OCI-LY7 (cell line): ENCODE data around the gene PDYN. TPM values are rescaled to one million over a fixed set of nuclear protein-coding genes. Genes with fewer than 3 reads are reported as not detected.
"Not testable (repeated sequence)": the region's sequence is repeated elsewhere in the genome, so short reads cannot be mapped to it uniquely, and the experiment has no call there.

Source experiments
- BruUV-seq: library from RNA; stranded (reverse); fragments of 400-500 nt; replicated peaks from 2 replicates; lab custom pipeline; 2021; lab: Mats Ljungman, UMichigan
- CTCF ChIA-PET: fragments of 300-600 bp; sonication (Branson Sonifier 250); formaldehyde crosslinking; loops from one replicate; lab custom pipeline; 2022; ENCODE audit warnings: antibody characterized with exemption; ENCODE audit not compliant: unreplicated experiment; lab: Charles Lee
- POLR2A ChIA-PET: fragments of 300-600 bp; sonication (Branson Sonifier 250); formaldehyde crosslinking; loops from one replicate; lab custom pipeline; 2022; ENCODE audit warnings: antibody characterized with exemption; lab: Charles Lee
- DNase-seq: peaks from one replicate; pipeline ENCODE4 v3.0.0-alpha.2; 2015; ENCODE audit warnings: low spot score
- H2AFZ ChIP-seq: fragments of 200-600 bp; sonication (generic), shearing (Covaris generic); 2 replicates; pipeline ENCODE4 v1.6.1; 2014; ENCODE audit warnings: mild to moderate bottlenecking, antibody characterized with exemption, low read length, moderate library complexity
- H3K27ac ChIP-seq: fragments of 200-600 bp; sonication (generic); 2 replicates; pipeline ENCODE4 v1.5.1; 2014; ENCODE audit warnings: mixed run types, low read depth, mild to moderate bottlenecking, moderate library complexity, low read length, inconsistent platforms; ENCODE audit not compliant: poor library complexity, severe bottlenecking
- H3K36me3 ChIP-seq: fragments of 200-600 bp; sonication (generic); 2 replicates; pipeline ENCODE4 v1.6.1; 2014; ENCODE audit warnings: mild to moderate bottlenecking, antibody characterized with exemption, low read length, moderate library complexity, mixed read lengths; ENCODE audit not compliant: insufficient read depth
- H3K4me1 ChIP-seq: fragments of 200-600 bp; sonication (generic); 2 replicates; pipeline ENCODE4 v1.5.1; 2014; ENCODE audit warnings: mild to moderate bottlenecking, low read length; ENCODE audit not compliant: insufficient read depth, poor library complexity, severe bottlenecking
- H3K4me2 ChIP-seq: fragments of 200-600 bp; sonication (generic); 2 replicates; pipeline ENCODE4 v1.6.1; 2014; ENCODE audit warnings: mild to moderate bottlenecking, low read length
- H3K4me3 ChIP-seq: fragments of 200-600 bp; sonication (generic); 2 replicates; pipeline ENCODE4 v1.5.1; 2014; ENCODE audit warnings: mild to moderate bottlenecking, low read depth, low read length; ENCODE audit not compliant: poor library complexity, severe bottlenecking
- H3K79me2 ChIP-seq: fragments of 200-600 bp; sonication (generic); 2 replicates; pipeline ENCODE4 v1.6.1; 2016; ENCODE audit warnings: low read depth, mild to moderate bottlenecking, low read length, moderate library complexity, mixed read lengths; ENCODE audit not compliant: insufficient read depth
- H3K9me2 ChIP-seq: fragments of 200-600 bp; sonication (generic); 2 replicates; pipeline ENCODE4 v1.6.1; 2016; ENCODE audit warnings: mild to moderate bottlenecking, low read length, mixed read lengths; ENCODE audit not compliant: insufficient read depth
- H3K9me3 ChIP-seq: fragments of 200-600 bp; sonication (generic); 2 replicates; pipeline ENCODE4 v1.6.1; 2014; ENCODE audit warnings: mild to moderate bottlenecking, mixed run types, low read length, mixed read lengths
- H4K20me1 ChIP-seq: fragments of 200-600 bp; sonication (generic); 2 replicates; pipeline ENCODE4 v1.6.1; 2014; ENCODE audit warnings: mild to moderate bottlenecking, antibody characterized with exemption, low read length, moderate library complexity, mixed read lengths; ENCODE audit not compliant: insufficient read depth
- EZH2phosphoT487 ChIP-seq: fragments of 200-600 bp; sonication (generic); IDR thresholded peaks from 2 replicates; pipeline ENCODE4 v1.6.1; 2018; ENCODE audit warnings: low read depth, borderline replicate concordance, mild to moderate bottlenecking, mixed run types, antibody characterized with exemption, low read length, moderate library complexity, mixed read lengths
- intact Hi-C: fragments of 100-400 bp; cut with micrococcal nuclease; formaldehyde crosslinking; loops from one replicate; pipeline ENCODE4 v1.10.0; 2022; ENCODE audit not compliant: unreplicated experiment
- total RNA-seq, 2 experiments: library from RNA; depleted of rRNA in 1 of 2; stranded (reverse); fragments of >200 nt in 1 of 2; shearing (Covaris generic) in 1 of 2; gene quantifications; 2 replicates each; pipeline ENCODE4 v1.2.3, GENCODE V29; 2014 to 2022
- TF ChIP-seq, protein P1 (sequence below): fragments of 200-600 bp; sonication (generic); conservative IDR thresholded peaks from 2 replicates; pipeline ENCODE4 v1.5.1; 2014; ENCODE audit warnings: mild to moderate bottlenecking, antibody characterized with exemption, low read length, moderate library complexity, mixed read lengths

PDYN gene
- total RNA-seq, 2 experiments from 2014 or later: not detected

DNA sequence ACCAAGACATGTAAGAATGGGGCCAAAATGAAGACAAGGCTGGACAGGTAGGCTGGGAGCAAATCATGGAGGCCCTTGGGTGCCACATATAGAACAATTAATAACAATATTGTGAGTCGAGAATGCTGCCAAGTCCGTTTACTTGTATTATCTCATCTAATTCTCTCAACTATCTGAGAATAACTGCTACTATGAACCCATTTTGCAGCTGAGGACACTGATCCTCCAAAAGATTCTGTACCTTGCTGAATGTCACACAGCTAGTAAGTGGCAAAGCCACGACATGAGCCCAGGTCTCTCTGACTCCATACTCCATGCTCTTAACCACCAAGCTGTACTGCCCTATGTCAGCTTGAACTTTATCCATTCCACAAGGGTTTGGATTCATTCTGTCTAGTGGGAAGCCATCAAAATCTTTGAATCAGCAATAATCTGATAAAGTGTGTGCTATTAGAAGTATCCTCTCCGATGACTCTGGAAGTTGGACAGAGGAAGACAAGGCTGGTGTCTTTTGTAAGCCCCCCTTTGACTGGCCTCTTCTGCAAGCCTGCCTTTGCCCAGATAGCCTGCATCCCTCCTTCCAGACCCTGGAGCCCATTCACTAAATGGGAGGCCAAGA, 43.5 kb upstream of the PDYN start:
- H3K9me3 ChIP-seq: no peaks in the 10 kb centered on the region
- ChIA-PET CTCF (no interaction called here), POLR2A (no interaction called here)
- TF ChIP-seq, protein P1, sequence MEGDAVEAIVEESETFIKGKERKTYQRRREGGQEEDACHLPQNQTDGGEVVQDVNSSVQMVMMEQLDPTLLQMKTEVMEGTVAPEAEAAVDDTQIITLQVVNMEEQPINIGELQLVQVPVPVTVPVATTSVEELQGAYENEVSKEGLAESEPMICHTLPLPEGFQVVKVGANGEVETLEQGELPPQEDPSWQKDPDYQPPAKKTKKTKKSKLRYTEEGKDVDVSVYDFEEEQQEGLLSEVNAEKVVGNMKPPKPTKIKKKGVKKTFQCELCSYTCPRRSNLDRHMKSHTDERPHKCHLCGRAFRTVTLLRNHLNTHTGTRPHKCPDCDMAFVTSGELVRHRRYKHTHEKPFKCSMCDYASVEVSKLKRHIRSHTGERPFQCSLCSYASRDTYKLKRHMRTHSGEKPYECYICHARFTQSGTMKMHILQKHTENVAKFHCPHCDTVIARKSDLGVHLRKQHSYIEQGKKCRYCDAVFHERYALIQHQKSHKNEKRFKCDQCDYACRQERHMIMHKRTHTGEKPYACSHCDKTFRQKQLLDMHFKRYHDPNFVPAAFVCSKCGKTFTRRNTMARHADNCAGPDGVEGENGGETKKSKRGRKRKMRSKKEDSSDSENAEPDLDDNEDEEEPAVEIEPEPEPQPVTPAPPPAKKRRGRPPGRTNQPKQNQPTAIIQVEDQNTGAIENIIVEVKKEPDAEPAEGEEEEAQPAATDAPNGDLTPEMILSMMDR: no peak
- no peak for TF ChIP-seq EZH2phosphoT487
- no TSS peak for BruUV-seq
- H3K79me2 ChIP-seq: no peaks in the 10 kb centered on the region
- H3K4me1 ChIP-seq: no peaks in the 10 kb centered on the region
- intact Hi-C loops: no loop called here
- no peaks in the 10 kb centered on the region for H4K20me1 ChIP-seq
- H2AFZ ChIP-seq: no peak overlapping the region
- no peak overlapping the region for H3K27ac ChIP-seq
- H3K36me3 ChIP-seq: no peaks in the 10 kb centered on the region
- H3K9me2 ChIP-seq: no peaks in the 10 kb centered on the region
- no peak for DNase-seq
- H3K4me2 ChIP-seq: no peak overlapping the region
- H3K4me3 ChIP-seq: no peak overlapping the region

DNA sequence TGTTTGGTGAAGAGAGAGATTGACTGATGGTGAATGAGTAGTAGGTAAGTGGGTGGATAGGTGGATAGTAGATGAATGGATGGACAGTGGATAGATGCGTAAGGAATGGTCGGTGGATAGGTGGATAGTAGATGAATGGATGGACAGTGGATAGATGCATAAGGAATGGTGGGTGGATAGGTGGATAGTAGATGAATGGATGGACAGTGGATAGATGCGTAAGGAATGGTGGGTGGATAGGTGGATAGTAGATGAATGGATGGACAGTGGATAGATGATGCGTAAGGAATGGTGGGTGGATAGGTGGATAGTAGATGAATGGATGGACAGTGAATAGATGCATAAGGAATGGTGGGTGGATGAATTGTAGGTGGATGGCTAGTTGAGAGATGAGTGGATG, 42.5 kb upstream of the PDYN start:
- H3K27ac ChIP-seq, BruUV-seq, H3K4me2 ChIP-seq, H3K9me3 ChIP-seq, intact Hi-C loops, H3K36me3 ChIP-seq, H4K20me1 ChIP-seq, CTCF ChIA-PET, DNase-seq, H3K79me2 ChIP-seq, H2AFZ ChIP-seq, H3K9me2 ChIP-seq, POLR2A ChIA-PET, H3K4me1 ChIP-seq, H3K4me3 ChIP-seq: not testable (repeated sequence)

DNA sequence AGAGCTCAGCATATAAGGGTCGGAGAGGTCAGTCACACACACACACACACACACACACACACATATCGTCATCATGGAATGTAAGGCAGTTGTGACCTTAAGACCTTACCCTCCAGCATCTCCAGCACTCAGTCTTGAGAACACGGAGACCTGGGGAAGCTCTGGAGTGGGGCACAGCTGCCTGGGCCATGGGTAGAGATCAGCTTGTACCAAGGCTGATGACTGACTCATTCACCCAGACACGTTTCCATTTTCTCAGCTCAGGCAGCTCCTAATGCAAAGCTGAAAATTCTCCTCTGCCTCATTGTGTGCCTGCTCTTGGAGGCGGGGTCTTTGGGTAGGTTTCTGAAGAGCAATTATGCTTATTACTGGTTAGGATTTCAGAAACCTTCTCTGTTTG, 38.3 kb upstream of the PDYN start:
- H3K9me3 ChIP-seq: no peaks in the 10 kb centered on the region
- H3K36me3 ChIP-seq: no peaks in the 10 kb centered on the region
- H3K9me2 ChIP-seq: no peaks in the 10 kb centered on the region
- intact Hi-C loops: no loop called here
- POLR2A ChIA-PET: interaction anchor here (0.8 kb wide), 1 partner anchor 200 kb away, joined by 4 read pairs; no protein-coding TSS in a partner anchor
- H3K4me3 ChIP-seq: no peak overlapping the region
- no peak overlapping the region for H3K27ac ChIP-seq
- BruUV-seq: no TSS peak
- no peak overlapping the region for H2AFZ ChIP-seq
- CTCF ChIA-PET: no interaction called here
- TF ChIP-seq EZH2phosphoT487: no peak
- TF ChIP-seq, protein P1: no peak
- H3K4me2 ChIP-seq: no peak overlapping the region
- H3K79me2 ChIP-seq: no peaks in the 10 kb centered on the region
- H3K4me1 ChIP-seq: no peaks in the 10 kb centered on the region
- DNase-seq: no peak
- no peaks in the 10 kb centered on the region for H4K20me1 ChIP-seq
